OCI-LY1 (cell line): ENCODE results near the gene IFT88.

ENCODE experiments used
- EZH2 ChIP-seq: fragments of 200-600 bp; sonication (generic), shearing (Covaris generic); IDR thresholded peaks from 2 replicates; pipeline ENCODE4 v1.8.0; 2017; ENCODE audit warnings: borderline replicate concordance, mixed run types, mild to moderate bottlenecking, antibody characterized with exemption, low read length, moderate library complexity, mixed read lengths
- TF ChIP-seq, protein P1 (sequence below): fragments of 200-600 bp; sonication (generic), shearing (Covaris generic); IDR thresholded peaks from 2 replicates; pipeline ENCODE4 v1.5.1; 2017; ENCODE audit warnings: mild to moderate bottlenecking, antibody characterized with exemption, low read length, moderate library complexity, mixed read lengths

DNA sequence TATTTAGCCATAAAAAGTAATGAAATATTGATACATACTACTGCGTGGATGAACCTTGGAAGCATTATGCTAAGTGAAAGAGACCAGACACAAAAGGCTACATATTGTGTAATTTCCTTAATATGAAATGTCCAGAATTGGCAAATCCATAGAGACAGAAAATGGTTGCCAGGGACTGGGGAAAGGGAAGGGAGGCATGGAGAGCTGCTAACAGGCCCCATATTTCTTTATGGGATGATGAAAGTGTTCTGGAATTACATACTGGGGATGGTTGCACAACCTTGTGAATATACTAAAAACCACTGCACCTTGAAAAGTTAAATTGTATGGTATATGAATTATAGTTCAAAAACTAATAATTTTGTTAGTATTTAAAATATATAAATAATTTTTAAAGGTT is 3.6 kb downstream of the IFT88 start:
- TF ChIP-seq, protein P1, sequence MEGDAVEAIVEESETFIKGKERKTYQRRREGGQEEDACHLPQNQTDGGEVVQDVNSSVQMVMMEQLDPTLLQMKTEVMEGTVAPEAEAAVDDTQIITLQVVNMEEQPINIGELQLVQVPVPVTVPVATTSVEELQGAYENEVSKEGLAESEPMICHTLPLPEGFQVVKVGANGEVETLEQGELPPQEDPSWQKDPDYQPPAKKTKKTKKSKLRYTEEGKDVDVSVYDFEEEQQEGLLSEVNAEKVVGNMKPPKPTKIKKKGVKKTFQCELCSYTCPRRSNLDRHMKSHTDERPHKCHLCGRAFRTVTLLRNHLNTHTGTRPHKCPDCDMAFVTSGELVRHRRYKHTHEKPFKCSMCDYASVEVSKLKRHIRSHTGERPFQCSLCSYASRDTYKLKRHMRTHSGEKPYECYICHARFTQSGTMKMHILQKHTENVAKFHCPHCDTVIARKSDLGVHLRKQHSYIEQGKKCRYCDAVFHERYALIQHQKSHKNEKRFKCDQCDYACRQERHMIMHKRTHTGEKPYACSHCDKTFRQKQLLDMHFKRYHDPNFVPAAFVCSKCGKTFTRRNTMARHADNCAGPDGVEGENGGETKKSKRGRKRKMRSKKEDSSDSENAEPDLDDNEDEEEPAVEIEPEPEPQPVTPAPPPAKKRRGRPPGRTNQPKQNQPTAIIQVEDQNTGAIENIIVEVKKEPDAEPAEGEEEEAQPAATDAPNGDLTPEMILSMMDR: no peak
- TF ChIP-seq EZH2: no peak
